Muscle layer of colon (tissue), 2 donors: ENCODE measurements around the gene TXNDC2.

Experiments
- H3K27ac ChIP-seq: one replicate; pipeline ENCODE4 v1.7.0; 2013; ENCODE audit warnings: low read depth, mild to moderate bottlenecking, low read length, moderate library complexity
- H3K27me3 ChIP-seq, 2 donors: one replicate each; pipeline ENCODE4 v1.7.0; 2013; ENCODE audit warnings: low read length in 2 of 2, mild to moderate bottlenecking in 2 of 2; ENCODE audit not compliant: insufficient read depth in 2 of 2, control insufficient read depth in 1 of 2
- H3K36me3 ChIP-seq: one replicate; pipeline ENCODE4 v1.7.0; 2013; ENCODE audit warnings: mild to moderate bottlenecking, low read length; ENCODE audit not compliant: insufficient read depth
- H3K4me1 ChIP-seq: one replicate; pipeline ENCODE4 v1.7.0; 2013; ENCODE audit warnings: mild to moderate bottlenecking, low read length; ENCODE audit not compliant: insufficient read depth
- H3K4me3 ChIP-seq, 2 donors: one replicate each; pipeline ENCODE4 v1.7.0; 2013; ENCODE audit warnings: low read length in 2 of 2, low read depth in 1 of 2, mild to moderate bottlenecking in 1 of 2, moderate library complexity in 1 of 2
- H3K9ac ChIP-seq: one replicate; pipeline ENCODE4 v1.7.0; 2013; ENCODE audit warnings: low read length
- H3K9me3 ChIP-seq: one replicate; pipeline ENCODE4 v1.7.0; 2013; ENCODE audit warnings: mild to moderate bottlenecking, low read length
- donor health status: abdominal sarcoma.
- donor health status: Adenocarcinoma of cecum.

Gene TXNDC2

GRCh38 chr18:9928646-9929259, 43.0 kb downstream of the TXNDC2 start:
- Histone ChIP-seq H3K36me3 (peaks cover 6% of the 10 kb centered on the region), H3K9me3 (no peaks in the 10 kb centered on the region), H3K4me3 (no peak overlapping the region), H3K27me3 (no peaks in the 10 kb centered on the region), H3K9ac (no peak overlapping the region), H3K27ac (no peak overlapping the region), H3K4me1 (peaks cover 80% of the 10 kb centered on the region)

DNA sequence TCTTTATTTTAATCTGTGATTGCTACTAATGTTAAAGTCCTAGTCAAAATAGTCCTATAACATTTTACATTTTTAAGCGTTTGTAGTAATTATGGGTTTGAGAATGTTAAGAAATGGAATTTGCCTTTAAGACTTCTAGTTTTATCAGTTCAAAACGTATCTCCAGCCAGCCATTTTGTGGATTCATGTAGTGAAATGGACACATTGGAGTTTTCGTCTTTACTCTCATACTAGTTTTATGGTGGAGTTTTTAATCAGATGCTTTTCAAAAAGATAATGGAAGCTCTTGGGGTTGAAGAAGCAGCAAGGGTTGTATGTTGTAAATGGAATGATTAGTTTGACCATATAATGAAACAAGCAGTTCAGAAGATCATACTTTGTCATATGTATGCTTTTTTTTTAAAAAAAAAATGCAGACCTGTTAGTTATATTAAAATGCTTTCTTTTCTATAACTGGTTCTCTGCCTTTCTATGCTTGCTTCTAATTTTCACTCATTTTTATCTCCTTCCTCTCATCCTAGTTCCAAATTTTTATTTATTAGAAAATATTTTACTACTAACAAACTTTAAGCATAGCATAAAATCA, 44.6 kb downstream of the TXNDC2 start:
- Histone ChIP-seq H3K4me1 (peaks cover 63% of the 10 kb centered on the region), H3K4me3 (no peak overlapping the region), H3K27me3 (no peaks in the 10 kb centered on the region), H3K9ac (no peak overlapping the region), H3K27ac (no peak overlapping the region), H3K9me3 (no peaks in the 10 kb centered on the region), H3K36me3 (peaks cover 6% of the 10 kb centered on the region)

GRCh38 chr18:9931146-9931545, 45.4 kb downstream of the TXNDC2 start:
- H3K27me3 ChIP-seq = no peaks in the 10 kb centered on the region
- H3K9ac ChIP-seq = no peak overlapping the region
- H3K9me3 ChIP-seq = no peaks in the 10 kb centered on the region
- peaks cover 56% of the 10 kb centered on the region for H3K4me1 ChIP-seq
- H3K4me3 ChIP-seq = no peak overlapping the region
- H3K27ac ChIP-seq = no peak overlapping the region
- peaks cover 6% of the 10 kb centered on the region for H3K36me3 ChIP-seq

- Histone ChIP-seq H3K4me1 (peaks cover 50% of the 10 kb centered on the region), H3K36me3 (peaks cover 10% of the 10 kb centered on the region), H3K27ac (no peak overlapping the region), H3K9me3 (no peaks in the 10 kb centered on the region), H3K4me3 (no peak overlapping the region), H3K9ac (no peak overlapping the region), H3K27me3 (no peaks in the 10 kb centered on the region)
Observed at GRCh38 chr18:9931678-9932077, 45.9 kb downstream of the TXNDC2 start.

DNA sequence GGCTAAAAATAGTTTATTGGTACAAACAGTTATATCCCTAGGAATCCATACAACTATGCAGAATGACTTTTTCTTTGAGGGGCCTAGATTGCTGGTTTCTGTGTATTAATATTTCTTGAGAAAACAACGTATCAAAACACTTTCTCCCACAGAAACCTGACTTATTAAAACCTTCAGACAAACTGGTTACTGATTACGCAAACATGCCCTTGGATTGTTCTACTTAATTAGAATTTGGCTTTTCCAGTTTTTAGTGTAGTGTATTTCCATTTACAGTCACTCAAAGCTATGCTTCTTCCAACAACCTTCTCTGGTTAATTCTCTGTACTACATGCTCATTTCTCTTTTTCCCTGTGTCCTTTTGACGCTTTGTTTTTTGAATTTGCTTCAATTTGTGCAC, 48.1 kb downstream of the TXNDC2 start:
- H3K27me3 ChIP-seq = no peaks in the 10 kb centered on the region
- no peak overlapping the region for H3K4me3 ChIP-seq
- peaks cover 29% of the 10 kb centered on the region for H3K4me1 ChIP-seq
- peaks cover 27% of the 10 kb centered on the region for H3K36me3 ChIP-seq
- no peak overlapping the region for H3K9ac ChIP-seq
- no peaks in the 10 kb centered on the region for H3K9me3 ChIP-seq
- no peak overlapping the region for H3K27ac ChIP-seq

GRCh38 chr18:9934274-9934673, 48.5 kb downstream of the TXNDC2 start:
- Histone ChIP-seq H3K4me1 (peaks cover 25% of the 10 kb centered on the region), H3K27ac (no peak overlapping the region), H3K4me3 (no peak overlapping the region), H3K9me3 (no peaks in the 10 kb centered on the region), H3K36me3 (peaks cover 27% of the 10 kb centered on the region), H3K27me3 (no peaks in the 10 kb centered on the region), H3K9ac (no peak overlapping the region)
